Gastroesophageal sphincter (tissue), 4 donors: ENCODE data around the gene ANKRD42. TPM values are rescaled to one million over a fixed set of nuclear protein-coding genes. Genes with fewer than 3 reads are reported as not detected.

Source experiments
- ATAC-seq: fragments of 150-250 bp; one replicate; pipeline ENCODE4 v1.9.1; 2016; ENCODE audit warnings: mild to moderate bottlenecking, moderate library complexity
- H3K27ac ChIP-seq, 4 donors: fragments of 200-600 bp; sonication (generic) in 3 of 4; 1 replicate in 3 of 4; 2 replicates in 1 of 4; pipeline ENCODE4 v1.5.1; 2016 to 2019
- H3K27me3 ChIP-seq: fragments of 200-600 bp; sonication (generic); one replicate; pipeline ENCODE4 v1.5.1; 2019
- H3K36me3 ChIP-seq, 2 donors: fragments of 200-600 bp; sonication (generic); one replicate each; pipeline ENCODE4 v1.5.1; 2019; ENCODE audit warnings: control low read depth in 1 of 2
- H3K4me1 ChIP-seq, 3 donors: fragments of 200-600 bp; sonication (generic); 1 replicate in 2 of 3; 2 replicates in 1 of 3; pipeline ENCODE4 v1.5.1; 2016 to 2019; ENCODE audit warnings: control low read depth in 2 of 3
- H3K4me3 ChIP-seq, 2 donors: fragments of 200-600 bp; sonication (generic); one replicate each; pipeline ENCODE4 v1.5.1; 2019; ENCODE audit warnings: mild to moderate bottlenecking in 1 of 2, moderate library complexity in 1 of 2
- H3K9me3 ChIP-seq, 3 donors: fragments of 200-600 bp; sonication (generic); one replicate each; pipeline ENCODE4 v1.5.1; 2017 to 2019; ENCODE audit warnings: control low read depth in 2 of 3
- EP300 ChIP-seq: sonication (generic); formaldehyde crosslinking; IDR thresholded peaks from one replicate; pipeline ENCODE4 v1.6.1; 2017; ENCODE audit warnings: antibody characterized with exemption, mild to moderate bottlenecking
- POLR2A ChIP-seq, 2 donors: fragments of 450-650 bp; IDR thresholded peaks; one replicate each; pipeline ENCODE4 v1.6.1; 2017; ENCODE audit warnings: antibody characterized with exemption in 2 of 2, mild to moderate bottlenecking in 2 of 2, moderate library complexity in 1 of 2
- POLR2AphosphoS5 ChIP-seq: sonication (generic); formaldehyde crosslinking; IDR thresholded peaks from one replicate; pipeline ENCODE4 v1.6.1; 2017; ENCODE audit warnings: antibody characterized with exemption
- WGBS, 2 donors: methylation state at CpG; one replicate each; pipeline ENCODE4 v1.1.5; 2018; ENCODE audit warnings: low coverage in 1 of 2; 5-methylcytosine and 5-hydroxymethylcytosine counted together
- small RNA-seq, 4 donors: library from RNA; depleted of rRNA; stranded (forward); fragments of <200 nt; gene quantifications; one replicate each; pipeline ENCODE3, GENCODE V24; 2016
- total RNA-seq, 4 donors: library from RNA; depleted of rRNA; stranded (reverse); fragments of >200 nt; gene quantifications; one replicate each; pipeline ENCODE4 v1.1.0, GENCODE V29; 2016

Gene ANKRD42
- total RNA-seq, 4 donors from 2014 or later, result 9.3 to 13.3 (median 13.2) TPM

- TF ChIP-seq POLR2AphosphoS5 (no peak), EP300 (no peak)
- no peak overlapping the region for H3K27ac ChIP-seq
- WGBS, 2 donors, result 78 to 81% methylated on average over 3 to 4 of the region's 4 CpGs
- H3K4me3 ChIP-seq, result no peak overlapping the region
- H3K4me1 ChIP-seq, result no peaks in the 10 kb centered on the region
- no peaks in the 10 kb centered on the region for H3K9me3 ChIP-seq
- no peak for ATAC-seq
- no peaks in the 10 kb centered on the region for H3K36me3 ChIP-seq
- H3K27me3 ChIP-seq, result no peaks in the 10 kb centered on the region
These were observed 99.9 kb downstream of the ANKRD42 start for GRCh38 chr11:83293457-83293774.

GRCh38 chr11:83294208-83294607, 100.7 kb downstream of the ANKRD42 start:
- Histone ChIP-seq H3K36me3 (no peaks in the 10 kb centered on the region), H3K4me3 (no peak overlapping the region), H3K9me3 (no peaks in the 10 kb centered on the region), H3K4me1 (no peaks in the 10 kb centered on the region), H3K27me3 (no peaks in the 10 kb centered on the region), H3K27ac (no peak overlapping the region)
- ATAC-seq, result no peak
- 86 to 90% methylated on average over 3 to 4 of the region's 4 CpGs for WGBS, 2 donors
- no peak for TF ChIP-seq EP300
- no peak for TF ChIP-seq POLR2AphosphoS5
- TF ChIP-seq POLR2A (IDR thresholded peaks at IDR 0.05), result no peak

Small RNA genes lying within 50 kb of the gene (small RNA-seq; reads per million reads assigned to genes)
- gene AP000873.5, result 0 reads per million in 4 donors

Other genes starting within 250 kb of the ANKRD42 start
- gene RAB30, start 121.8 kb upstream of the ANKRD42 start, total RNA-seq, result 10 to 100 TPM; 18.7 to 36.6 (median 27.5) TPM
- gene PCF11, start 36.6 kb upstream of the ANKRD42 start, total RNA-seq, result 10 to 100 TPM; 32.2 to 91.7 (median 60.6) TPM
- 10 to 100 TPM; 31.1 to 34.6 (median 33.2) TPM for gene CCDC90B, start 92.7 kb downstream of the ANKRD42 start, total RNA-seq